HG03565 (cell line): Measurements from ENCODE around the gene HNF1A.
"Not testable (repeated sequence)": the region's sequence is repeated elsewhere in the genome, so short reads cannot be mapped to it uniquely, and the experiment has no call there.

ENCODE experiments used
- ATAC-seq: cut with Tn5 transposase; IDR thresholded peaks from one replicate; pipeline ENCODE4 v1.9.1; 2021; ENCODE audit warnings: mild to moderate bottlenecking, moderate library complexity; ENCODE audit not compliant: unreplicated experiment

HNF1A gene, protein sequence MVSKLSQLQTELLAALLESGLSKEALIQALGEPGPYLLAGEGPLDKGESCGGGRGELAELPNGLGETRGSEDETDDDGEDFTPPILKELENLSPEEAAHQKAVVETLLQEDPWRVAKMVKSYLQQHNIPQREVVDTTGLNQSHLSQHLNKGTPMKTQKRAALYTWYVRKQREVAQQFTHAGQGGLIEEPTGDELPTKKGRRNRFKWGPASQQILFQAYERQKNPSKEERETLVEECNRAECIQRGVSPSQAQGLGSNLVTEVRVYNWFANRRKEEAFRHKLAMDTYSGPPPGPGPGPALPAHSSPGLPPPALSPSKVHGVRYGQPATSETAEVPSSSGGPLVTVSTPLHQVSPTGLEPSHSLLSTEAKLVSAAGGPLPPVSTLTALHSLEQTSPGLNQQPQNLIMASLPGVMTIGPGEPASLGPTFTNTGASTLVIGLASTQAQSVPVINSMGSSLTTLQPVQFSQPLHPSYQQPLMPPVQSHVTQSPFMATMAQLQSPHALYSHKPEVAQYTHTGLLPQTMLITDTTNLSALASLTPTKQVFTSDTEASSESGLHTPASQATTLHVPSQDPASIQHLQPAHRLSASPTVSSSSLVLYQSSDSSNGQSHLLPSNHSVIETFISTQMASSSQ

DNA sequence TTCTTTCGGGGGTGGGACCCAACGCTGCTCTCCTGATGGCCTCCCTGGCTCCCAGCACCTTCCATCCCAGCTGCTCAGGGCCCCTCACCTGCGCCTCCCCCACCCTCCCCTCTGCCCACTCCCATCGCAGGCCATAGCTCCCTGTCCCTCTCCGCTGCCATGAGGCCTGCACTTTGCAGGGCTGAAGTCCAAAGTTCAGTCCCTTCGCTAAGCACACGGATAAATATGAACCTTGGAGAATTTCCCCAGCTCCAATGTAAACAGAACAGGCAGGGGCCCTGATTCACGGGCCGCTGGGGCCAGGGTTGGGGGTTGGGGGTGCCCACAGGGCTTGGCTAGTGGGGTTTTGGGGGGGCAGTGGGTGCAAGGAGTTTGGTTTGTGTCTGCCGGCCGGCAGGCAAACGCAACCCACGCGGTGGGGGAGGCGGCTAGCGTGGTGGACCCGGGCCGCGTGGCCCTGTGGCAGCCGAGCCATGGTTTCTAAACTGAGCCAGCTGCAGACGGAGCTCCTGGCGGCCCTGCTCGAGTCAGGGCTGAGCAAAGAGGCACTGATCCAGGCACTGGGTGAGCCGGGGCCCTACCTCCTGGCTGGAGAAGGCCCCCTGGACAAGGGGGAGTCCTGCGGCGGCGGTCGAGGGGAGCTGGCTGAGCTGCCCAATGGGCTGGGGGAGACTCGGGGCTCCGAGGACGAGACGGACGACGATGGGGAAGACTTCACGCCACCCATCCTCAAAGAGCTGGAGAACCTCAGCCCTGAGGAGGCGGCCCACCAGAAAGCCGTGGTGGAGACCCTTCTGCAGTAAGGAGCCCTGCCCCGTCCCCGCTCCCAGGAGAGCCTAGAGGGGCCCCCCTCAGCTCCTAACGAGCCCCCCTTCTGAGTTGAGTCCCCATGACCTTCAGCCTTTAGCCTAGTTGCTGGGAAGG is at the start of gene HNF1A:
Gene HNF1A (plus strand): TSS at position 248 of the 924 bp plus-strand sequence. CDS start 226 bp downstream, at position 474.
- ATAC-seq: no peak

DNA sequence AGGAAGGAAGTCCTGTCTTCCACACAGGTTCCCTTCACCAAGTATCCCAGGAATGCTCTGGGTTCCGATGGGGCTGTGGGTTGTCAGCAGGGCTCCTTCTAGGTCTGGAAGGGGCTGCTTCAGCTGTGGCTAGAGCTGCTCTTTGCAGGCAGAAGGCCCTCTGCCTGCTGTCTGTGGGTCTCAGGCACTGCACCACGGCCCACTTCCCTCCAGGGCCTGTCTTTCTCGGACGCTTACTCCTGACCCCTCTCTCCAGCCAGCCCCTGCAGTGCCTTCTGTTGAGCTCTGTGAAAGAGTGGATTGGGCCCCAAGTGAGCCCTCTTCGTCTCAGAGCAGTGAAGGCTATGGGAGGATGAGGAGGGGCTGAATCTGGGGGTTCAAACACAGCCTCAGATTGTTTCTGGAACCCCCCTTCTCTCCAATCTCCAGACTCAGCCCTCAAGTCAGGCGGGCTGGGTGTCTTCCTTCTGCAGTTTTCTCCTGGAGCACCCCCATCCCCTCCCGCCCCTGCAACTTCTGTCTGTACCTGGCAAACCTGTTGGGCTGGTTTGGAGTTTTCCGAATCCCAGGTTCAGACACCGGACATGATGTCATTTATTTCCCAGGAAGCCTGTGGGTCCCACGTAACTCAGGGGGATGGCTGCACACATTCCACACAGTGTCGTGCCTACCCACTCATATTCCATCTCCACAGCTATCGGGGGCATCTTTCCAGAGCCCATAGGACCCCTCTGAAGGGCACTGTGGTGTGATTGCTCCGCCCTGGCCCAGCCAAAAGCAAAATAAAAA is 49.3 kb upstream of the HNF1A start:
- no peak for ATAC-seq

DNA sequence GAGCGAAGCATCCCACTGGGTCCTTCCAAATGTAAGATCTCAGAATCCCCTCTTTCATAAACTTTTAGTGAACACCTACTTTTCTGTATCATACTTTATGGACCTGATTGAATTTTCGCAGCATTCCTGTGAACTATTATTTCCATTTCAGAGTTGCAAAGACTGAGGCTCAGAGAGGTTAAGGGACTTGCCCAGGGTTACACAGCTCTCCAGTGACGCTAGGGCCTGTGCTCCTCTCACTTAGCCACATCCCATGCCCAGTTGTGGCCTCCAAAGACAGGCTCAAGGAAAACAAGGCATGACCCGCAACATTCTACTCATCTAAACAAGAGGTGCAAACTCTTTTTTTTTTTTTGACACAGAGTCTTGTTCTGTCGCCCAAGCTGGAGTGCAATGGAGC is 48.3 kb upstream of the HNF1A start:
- ATAC-seq: no peak

DNA sequence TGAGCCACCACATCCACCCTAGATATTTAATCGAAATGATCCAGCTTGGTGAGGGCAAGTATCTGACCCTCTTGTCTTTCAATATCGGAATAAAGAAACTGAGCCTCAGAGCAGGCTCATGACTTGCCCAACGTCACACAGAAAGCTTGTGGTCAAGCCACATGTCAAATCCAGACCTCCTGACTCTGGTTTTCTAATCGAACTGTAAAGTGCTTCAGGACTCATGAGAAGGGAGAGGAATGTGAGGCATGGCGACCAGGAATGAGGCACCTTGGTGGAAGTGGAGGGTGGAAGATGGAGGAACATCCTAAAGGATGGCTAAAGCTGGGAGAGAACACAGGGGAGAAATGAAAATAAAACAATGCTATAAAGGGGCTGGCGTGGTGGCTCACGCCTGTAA is 46.3 kb upstream of the HNF1A start:
- ATAC-seq: no peak

DNA sequence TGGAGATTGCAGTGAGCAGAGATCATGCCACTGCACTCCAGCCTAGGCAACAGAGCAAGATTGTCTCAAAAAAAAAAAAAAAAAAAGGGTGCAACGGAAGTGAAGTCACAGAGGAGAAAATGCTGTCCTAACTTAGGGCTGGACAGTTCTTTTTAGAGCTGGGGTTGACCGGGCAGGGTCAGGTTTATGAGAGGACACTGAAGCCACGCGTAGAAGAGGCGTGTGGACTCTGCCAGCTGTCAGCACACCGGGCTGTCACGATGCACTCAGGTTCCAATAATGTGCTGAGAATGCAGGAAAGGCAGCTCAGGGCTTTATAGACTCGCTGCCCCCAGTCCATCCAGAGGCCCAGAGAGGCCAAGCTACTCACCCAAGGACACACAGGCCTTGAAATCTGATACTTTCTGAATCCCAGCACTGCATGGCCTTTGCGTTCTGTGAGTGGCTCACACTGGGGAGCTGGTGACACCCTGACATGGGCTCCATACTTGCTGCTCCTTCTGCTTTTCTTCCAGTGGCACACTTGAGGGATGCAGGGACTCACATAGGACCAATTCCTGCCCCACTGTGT is 45.3 kb upstream of the HNF1A start:
- ATAC-seq: no peak

DNA sequence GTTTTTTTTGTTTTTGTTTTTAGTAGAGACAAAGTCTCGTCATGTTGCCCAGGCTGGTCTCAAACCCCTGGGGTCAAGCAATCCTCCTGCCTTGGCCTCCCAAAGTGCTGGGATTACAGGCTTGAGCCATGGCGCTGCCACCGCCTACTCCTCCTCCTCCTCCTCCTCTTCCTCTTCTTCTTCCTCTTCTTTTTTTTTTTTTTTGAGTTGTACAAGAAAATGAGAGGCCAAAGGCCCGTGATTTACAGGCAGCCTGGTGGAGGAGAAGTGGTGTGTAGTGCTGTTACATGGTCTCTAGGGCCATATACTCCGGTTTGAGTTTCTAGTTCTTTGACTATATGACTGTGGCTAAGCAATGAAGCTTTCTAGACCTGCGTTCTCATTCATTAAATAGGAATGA is 44.6 kb upstream of the HNF1A start:
- no peak for ATAC-seq

DNA sequence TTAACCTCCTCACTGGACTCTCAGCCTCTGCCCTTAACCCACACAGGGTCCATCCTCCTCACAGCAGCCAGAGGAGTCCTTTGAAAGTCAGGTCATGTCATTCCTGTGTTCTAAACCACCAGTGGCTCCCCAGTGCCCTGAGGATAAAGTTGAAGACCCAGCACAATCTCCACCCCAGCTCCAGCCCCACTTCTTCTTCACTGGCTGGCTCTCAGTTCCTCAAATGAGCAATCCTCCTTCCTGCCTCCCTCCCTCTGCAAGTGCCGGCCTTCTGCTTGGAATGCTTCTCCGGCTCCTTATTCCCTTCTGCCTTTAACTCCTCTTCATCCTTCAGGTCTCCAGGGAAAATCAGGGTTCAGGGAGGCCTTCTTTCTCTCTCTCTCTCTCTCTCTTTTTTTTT is 42.1 kb upstream of the HNF1A start:
- no peak for ATAC-seq

DNA sequence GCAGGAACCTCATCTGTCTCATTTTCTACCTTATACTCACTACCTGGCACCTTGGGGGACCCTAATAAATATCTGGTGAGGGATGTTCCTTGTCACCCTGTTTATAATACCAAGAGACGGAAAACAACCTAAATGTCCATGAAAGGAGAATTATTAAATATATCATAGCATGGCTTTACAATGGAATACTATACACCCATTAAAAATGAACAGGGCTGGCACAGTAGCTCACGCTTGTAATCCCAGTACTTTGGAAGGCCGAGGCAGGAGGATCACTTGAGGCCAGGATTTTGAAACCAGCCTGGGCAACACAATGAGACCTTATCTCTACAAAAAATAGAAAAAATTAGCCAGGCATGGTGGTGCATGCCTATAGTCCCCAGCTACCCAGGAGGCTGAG is 39.8 kb upstream of the HNF1A start:
- ATAC-seq: no peak

DNA sequence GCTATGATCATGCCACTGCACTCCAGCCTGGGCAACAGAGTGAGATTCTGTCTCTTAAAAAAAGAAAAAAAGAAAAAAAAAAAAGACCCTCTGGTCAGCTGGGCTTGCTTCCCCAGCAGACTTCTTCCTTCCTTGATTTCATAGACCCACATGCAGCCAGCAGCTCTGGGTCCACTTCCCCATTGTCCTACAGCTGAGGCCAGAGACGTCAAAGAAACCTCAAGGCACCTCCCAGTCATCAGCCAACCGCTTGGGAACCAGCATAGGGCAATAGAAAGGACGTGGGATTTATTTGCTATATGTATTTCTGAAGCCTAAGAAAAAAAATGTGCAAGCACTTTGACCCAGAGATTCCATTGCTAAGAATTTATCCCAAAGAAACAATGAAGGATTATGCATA is 38.8 kb upstream of the HNF1A start:
- ATAC-seq: no peak

DNA sequence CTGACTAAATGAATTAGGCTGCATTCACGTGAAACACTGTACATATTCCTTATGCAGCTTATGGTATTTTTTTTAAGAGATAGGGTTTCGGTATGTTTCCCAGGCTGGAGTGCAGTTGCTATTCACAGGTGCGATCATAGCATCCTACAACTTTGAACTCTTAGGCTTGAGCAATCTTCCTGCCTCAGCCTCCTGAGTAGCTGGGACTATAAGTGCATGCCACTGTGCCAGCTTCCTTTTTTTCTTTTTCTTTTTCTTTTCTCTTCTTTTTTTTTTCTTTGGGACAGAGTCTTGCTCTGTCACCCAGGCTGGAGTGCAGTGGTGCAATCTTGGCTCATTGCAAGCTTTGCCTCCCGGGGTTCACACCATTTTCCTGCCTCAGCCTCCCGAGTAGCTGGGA is 38.3 kb upstream of the HNF1A start:
- ATAC-seq: no peak

DNA sequence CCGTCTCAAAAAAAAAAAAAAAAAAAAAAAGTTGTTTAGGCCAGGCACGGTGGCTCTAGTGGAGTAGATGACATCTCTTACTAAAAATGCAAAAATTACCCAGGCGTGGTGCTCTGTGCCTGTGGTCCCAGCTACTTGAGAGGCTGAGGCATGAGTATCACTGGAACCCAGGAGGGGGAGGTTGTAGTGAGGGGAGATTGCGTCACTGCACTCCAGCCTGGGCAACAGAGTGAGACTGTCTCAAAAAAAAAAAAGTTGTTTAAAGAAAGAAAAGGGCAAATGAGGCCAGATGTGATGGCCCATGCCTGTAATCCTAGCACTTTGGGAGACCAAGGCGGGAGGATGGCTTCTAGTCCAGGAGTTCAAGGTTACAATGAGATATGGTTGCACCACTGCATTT is 37.5 kb upstream of the HNF1A start:
- ATAC-seq: no peak

DNA sequence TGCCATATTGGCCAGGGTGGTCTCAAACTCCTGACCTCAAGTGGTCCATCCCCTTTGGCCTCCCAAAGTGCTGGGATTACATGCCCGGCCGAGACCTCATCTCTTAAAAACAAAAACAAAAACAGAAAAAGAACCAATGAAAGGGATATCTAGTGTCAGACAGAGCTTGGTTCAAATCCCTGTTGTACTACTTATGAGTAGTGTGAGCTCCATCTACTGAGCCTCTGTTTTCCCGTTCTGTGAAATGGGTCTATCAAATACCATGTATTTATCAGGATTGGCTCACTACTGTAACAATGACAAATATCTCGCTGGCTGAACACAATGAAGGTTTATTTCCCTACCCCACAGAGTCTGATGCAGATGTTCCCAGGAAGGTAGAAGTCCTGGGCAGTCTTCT is 36.9 kb upstream of the HNF1A start:
- ATAC-seq: no peak

DNA sequence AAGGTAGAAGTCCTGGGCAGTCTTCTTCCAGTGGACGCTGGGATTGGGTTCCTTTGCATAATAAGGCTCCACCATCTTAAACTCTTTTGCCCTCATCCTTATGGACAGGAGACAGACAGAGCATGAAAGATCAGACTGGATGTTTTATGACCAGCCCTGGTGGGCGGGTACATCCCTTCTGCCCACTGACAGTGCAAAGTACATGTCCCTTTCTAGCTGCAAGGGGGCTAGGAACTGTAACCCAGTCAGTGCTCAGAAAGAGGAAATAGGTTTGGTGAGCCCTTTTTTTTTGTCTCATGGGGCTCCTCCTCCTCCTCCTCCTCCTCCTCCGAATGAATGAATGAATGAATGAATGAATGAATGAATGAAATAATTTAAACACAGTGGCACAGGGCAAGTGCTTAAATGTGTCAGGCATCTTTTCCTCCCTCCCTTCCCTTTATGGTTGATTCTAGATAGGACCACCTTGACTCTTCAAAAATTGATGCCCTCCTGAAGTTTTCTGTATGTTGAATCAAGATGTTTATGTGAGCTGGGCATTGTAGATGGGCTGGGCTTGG is 36.4 kb upstream of the HNF1A start:
- ATAC-seq: no peak

DNA sequence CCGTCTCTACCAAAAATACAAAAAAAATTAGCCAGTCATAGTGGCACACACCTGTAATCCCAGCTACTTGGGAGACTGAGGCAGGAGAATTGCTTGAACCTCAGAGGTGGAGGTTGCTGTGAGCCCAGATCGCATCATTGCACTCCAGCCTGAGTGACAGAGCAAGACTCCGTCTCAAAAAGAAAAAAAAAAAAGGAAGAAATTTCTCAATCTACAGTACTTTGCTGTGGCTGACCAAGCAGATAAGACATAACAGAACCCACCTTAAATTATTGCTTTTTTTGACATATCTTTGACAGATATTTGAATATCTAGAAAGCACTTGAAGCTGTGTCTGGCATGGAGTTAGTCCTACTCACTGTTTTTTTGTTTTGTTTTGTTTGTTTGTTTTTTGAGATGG is 34.9 kb upstream of the HNF1A start:
- no peak for ATAC-seq

DNA sequence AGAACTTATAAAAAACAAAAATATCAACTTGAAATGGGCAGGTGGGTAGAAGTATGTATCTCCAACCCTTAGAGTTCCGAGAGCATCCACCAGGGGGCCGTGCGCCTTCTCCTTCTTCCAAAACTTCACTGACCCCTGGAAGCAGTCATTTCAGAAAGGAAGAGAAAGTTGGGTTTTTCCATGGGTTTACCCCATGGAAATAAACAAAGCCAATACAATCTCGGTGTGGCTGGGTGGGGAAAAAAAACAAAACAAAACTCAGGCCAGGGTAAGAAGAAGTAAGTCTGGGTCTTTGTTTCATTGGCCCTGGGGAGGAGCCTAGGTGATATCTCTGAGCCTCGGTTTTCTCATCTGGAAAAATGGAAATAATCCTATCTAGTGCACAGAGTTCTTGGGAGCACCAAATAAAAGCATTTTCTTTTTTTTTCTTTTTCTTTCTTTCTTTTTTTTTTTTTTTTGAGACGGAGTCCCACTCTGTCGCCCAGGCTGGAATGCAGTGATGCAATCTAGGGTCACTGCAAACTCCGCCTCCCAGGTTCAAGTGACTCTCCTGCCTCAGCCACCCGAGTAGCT is 33.6 kb upstream of the HNF1A start:
- ATAC-seq: no peak

DNA sequence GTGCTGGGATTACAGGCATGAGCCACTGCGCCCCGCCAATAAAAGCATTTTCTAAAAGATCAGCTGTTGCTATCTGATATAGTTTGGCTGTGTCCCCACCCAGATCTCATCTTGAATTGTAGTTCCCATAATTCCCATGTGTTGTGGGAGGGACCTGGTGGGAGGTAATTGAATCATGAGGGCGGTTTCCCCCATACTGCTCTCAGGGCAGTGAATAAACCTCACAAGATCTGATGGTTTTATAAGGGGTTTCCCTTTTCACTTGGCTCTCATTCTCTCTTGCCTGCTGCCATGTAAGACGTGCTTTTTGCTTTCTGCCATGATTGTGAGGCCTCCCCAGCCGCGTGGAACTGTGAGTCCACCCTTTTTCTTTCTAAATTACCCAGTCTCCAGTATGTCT is 32.8 kb upstream of the HNF1A start:
- ATAC-seq: not testable (repeated sequence)

DNA sequence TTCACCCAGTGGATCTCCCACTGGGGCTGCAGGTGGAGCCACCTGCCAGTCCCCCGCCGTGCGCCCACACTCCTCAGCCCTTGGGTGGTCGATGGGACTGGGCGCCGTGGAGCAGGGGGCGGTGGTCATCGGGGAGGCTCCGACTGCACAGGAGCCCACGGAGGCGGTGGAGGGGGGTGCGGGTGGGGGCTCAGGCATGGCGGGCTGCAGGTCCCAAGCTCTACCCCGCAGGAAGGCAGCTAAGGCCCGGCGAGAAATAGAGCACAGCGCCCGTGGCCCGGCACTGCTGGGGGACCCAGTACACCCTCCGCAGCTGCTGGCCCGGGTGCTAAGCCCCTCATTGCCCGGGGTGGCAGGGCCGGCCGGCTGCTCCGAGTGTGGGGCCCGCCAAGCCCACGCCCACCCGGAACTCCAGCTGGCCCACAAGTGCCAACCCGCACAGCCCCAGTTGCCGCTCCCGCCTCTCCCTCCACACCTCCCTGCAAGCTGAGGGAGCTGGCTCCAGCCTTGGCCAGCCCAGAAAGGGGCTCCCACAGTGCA is 28.0 kb upstream of the HNF1A start:
- ATAC-seq: not testable (repeated sequence)

DNA sequence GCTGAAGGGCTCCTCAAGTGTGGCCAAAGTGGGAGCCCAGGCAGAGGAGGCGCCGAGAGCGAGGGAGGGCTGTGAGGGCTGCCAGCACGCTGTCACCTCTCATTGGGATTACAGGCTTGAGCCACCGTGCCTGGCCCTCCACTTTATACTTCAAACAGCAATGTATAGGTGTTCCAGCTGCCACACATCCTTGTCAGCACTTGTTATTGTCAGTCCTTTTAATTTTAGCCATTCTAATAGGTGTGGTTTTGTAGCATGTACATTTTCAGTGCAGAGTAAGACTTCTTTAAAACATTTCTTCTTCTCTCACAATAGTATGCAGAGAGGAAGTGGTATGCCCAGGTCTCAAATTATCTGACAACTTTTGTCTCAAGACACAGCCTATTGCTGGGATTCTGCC is 27.5 kb upstream of the HNF1A start:
- ATAC-seq: no peak

DNA sequence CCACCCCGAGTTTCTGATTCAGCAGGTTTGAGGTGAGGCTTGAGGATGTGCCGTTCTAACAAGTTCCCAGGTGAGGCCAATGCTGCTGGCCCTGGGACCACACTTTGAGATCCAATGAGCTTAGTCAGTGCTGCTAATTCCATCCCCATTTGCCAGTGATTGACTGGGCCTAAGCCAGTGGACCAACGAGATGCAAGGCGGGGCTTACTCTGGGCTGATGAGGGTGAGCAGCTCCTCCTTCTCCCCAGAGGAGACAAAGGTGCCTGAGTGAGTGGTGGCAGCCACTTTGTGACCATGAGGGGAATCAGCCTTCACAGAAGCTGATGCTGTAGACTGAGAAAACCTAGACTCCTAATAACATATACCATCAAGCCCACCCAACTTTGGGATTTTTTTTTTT is 23.1 kb upstream of the HNF1A start:
- no peak for ATAC-seq
